ENCODE data around the gene VAV2. TPM values are rescaled to one million over a fixed set of nuclear protein-coding genes. Genes with fewer than 3 reads are reported as not detected.

VAV2 gene
- total and polyA plus RNA-seq, 12 donors, result 2.9 to 7.1 (median 5.0) TPM

DNA sequence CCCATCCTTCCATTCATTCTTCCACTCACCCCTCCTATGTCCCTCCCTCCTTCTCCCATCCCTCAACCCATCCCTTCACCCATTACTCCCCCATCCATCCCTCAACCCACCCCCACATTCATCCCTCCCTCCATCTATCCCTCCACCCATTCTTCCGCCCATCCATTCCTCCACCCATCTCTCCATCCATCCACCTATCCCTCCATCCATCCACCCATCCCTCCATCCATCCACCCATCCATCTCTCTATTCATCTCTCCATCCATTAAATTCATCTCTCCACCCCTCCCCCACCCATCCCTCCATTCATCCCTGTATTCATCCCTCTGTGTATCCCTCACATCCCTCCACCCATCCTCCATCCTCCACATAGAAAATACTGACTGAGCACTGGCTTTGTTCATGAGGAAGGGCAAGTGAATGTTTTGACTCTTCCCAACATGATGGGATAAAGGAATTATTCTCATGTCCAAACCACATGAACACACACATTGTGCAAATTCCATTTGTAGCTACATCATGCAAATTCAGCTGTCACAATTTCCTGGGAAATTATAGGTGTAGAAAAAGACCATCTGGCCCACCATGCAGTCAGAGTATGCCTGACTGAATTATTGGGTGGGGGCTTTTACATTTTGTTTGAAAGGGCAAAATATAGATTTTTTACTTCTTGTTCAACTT, 6.9 kb upstream of the VAV2 start:
- ATAC-seq, result no peak
- 96 to 99% methylated on average over 1 of the region's 1 CpG for WGBS, 2 donors
- peaks cover 0 to 12% (median 0%) of the 10 kb centered on the region in 7 donors for H3K27me3 ChIP-seq
- TF ChIP-seq CTCF (IDR thresholded peaks at IDR 0.05), result no peak
- H3K4me1 ChIP-seq, result peaks cover 0 to 6% (median 3%) of the 10 kb centered on the region in 9 donors
- H3K9me3 ChIP-seq, result no peaks in the 10 kb centered on the region
- H3K27ac ChIP-seq, result no peak overlapping the region
- intact Hi-C loops (cut with DNase I), result no loop called here
- DNase-seq, result no peak
- no peaks in the 10 kb centered on the region for H3K36me3 ChIP-seq
- H3K4me3 ChIP-seq, result no peak overlapping the region

DNA sequence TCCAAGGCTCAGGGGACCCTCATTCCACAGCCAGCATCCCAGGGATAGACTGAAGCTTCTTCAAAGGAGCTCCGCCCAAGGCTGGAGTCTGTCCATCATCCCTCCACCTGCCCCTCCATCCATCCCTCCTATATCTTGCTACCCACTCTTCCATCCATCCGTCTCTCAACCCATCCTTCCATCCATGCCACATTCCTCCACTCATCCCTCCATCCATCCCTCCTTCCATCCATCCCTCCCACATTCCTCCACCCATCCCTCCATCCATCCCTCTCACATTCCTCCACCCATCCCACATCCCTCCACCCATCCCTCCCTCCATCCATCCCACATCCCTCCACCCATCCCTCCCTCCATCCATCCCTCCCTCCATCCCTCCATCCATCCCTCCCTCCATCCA, 5.5 kb upstream of the VAV2 start:
- no peak overlapping the region for H3K4me3 ChIP-seq
- intact Hi-C loops (cut with DNase I), result loop anchor here in 1 of 10 donors (2.0 kb wide), 1 partner anchor 205 kb away; no protein-coding TSS in a partner anchor
- WGBS, 2 donors, result 89 to 90% methylated on average over 2 of the region's 2 CpGs
- no peak overlapping the region for H3K27ac ChIP-seq
- DNase-seq (no peak), ATAC-seq (no peak)
- H3K4me1 ChIP-seq, result peaks cover 5 to 17% (median 14%) of the 10 kb centered on the region in 9 donors
- no peaks in the 10 kb centered on the region for H3K36me3 ChIP-seq
- peaks cover 0 to 12% (median 0%) of the 10 kb centered on the region in 7 donors for H3K27me3 ChIP-seq
- no peaks in the 10 kb centered on the region for H3K9me3 ChIP-seq
- TF ChIP-seq CTCF (IDR thresholded peaks at IDR 0.05), result no peak

DNA sequence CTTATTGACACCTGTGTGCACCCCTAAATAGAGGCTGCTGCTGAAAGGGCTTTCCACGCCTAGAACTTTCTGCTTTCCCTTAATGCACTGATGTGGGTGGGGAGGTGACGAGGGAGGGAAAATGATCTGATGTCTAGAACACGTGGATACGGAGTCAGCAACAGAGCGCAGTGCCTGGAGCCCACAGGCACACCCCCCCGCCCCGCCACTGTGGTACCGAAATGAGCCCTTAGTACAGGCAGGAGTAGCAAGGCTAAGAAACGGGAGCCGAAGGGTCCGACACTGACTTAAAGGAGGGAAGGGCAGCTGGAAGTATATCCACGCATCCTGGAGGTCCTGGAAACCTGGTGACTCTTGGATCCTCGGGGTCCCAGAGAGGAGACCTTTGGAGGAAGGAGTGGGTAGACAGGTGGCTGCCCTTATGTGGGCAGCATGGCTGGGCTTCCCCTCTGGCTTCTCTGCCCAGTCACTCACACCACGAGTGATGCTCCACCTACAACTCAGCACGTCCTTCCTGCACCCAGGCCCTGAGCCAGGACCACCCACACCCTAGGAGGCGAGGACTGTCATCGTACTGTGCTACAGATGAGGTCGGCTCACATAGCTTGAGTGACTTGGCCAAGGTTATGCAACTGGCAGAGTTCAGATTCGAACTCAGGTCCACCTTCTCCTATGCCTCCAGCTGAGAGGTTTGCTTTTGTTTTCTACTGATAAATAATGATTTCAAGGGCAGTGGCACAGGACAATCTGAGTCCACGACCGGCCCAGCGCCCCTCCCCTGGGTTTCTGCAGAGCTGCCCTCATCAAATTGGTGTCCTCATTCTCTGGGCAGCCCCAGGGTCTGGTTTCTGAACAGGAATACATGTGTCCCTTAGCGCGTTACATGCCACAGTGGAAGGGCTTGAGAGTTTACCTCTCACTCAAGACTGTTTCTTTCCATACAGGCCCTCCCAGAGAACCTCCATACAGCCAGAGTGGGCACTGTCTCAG, 4.7 kb upstream of the VAV2 start:
- intact Hi-C loops (cut with DNase I), result loop anchor here in 1 of 10 donors (2.0 kb wide), 1 partner anchor 204 kb away; no protein-coding TSS in a partner anchor
- no peak for ATAC-seq
- WGBS, 2 donors, result 59 to 60% methylated on average over 24 of the region's 24 CpGs

More for the DNA sequence above, 4.7 kb upstream of the VAV2 start:
- peaks cover 0 to 12% (median 0%) of the 10 kb centered on the region in 7 donors for H3K27me3 ChIP-seq
- H3K4me1 ChIP-seq, result peaks cover 5 to 17% (median 14%) of the 10 kb centered on the region in 9 donors
- no peak for TF ChIP-seq CTCF (IDR thresholded peaks at IDR 0.05)
- no peak for DNase-seq
- no peak overlapping the region for H3K4me3 ChIP-seq
- no peaks in the 10 kb centered on the region for H3K9me3 ChIP-seq
- H3K36me3 ChIP-seq, result no peaks in the 10 kb centered on the region
- H3K27ac ChIP-seq, result no peak overlapping the region
